AG09319 (cell line): ENCODE measurements around the gene DCTN2.

ENCODE experiments used
- DNase-seq: peaks from one replicate; pipeline ENCODE4 v3.0.0-alpha.2; 2010; ENCODE audit warnings: low read depth; ENCODE audit errors: extremely low read depth
- CTCF ChIP-seq: IDR thresholded peaks from 2 replicates; pipeline ENCODE4 v1.5.1; 2011; ENCODE audit warnings: low read depth, mild to moderate bottlenecking, inconsistent platforms, low read length, moderate library complexity

Gene DCTN2

GRCh38 chr12:57490126-57490525 lies 56.9 kb downstream of the DCTN2 start:
- no peak for TF ChIP-seq CTCF
- DNase-seq: no peak

GRCh38 chr12:57489157-57489641 lies 57.8 kb downstream of the DCTN2 start:
- TF ChIP-seq CTCF: no peak
- DNase-seq: no peak

GRCh38 chr12:57488402-57489156 lies 58.4 kb downstream of the DCTN2 start:
- DNase-seq: no peak

GRCh38 chr12:57487597-57488401 lies 59.2 kb downstream of the DCTN2 start, which contains the start of gene MARS1:
TSS of gene MARS1 (plus strand) at chr12:57488068. CDS start at chr12:57488091, 23 bp downstream.
- DNase-seq: peak; percentile 90
- TF ChIP-seq CTCF: no peak

More at GRCh38 chr12:57488402-57489156, 58.4 kb downstream of the DCTN2 start:
- no peak for TF ChIP-seq CTCF

- DNase-seq: no peak
Observed at GRCh38 chr12:57487055-57487596, 59.9 kb downstream of the DCTN2 start.

GRCh38 chr12:57485695-57486094 lies 61.3 kb downstream of the DCTN2 start:
- no peak for DNase-seq
- TF ChIP-seq CTCF: no peak

More at GRCh38 chr12:57487055-57487596, 59.9 kb downstream of the DCTN2 start:
- no peak for TF ChIP-seq CTCF
